Peyer's patch (tissue), 4 donors: Measurements from ENCODE around the gene PDE6B. TPM values are rescaled to one million over a fixed set of nuclear protein-coding genes. Genes with fewer than 3 reads are reported as not detected.

Source experiments
- DNase-seq, 3 donors: peaks; one replicate each; pipeline ENCODE4 v3.0.0-alpha.2; 2017 to 2019
- H3K27ac ChIP-seq, 4 donors: fragments of 200-600 bp; sonication (generic); one replicate each; pipeline ENCODE4 v1.5.1; 2016 to 2019
- H3K27me3 ChIP-seq, 2 donors: fragments of 200-600 bp; sonication (generic); one replicate each; pipeline ENCODE4 v1.5.1; 2019
- H3K36me3 ChIP-seq, 3 donors: fragments of 200-600 bp; sonication (generic); one replicate each; pipeline ENCODE4 v1.5.1; 2016 to 2019
- H3K4me1 ChIP-seq, 4 donors: fragments of 200-600 bp; sonication (generic); one replicate each; pipeline ENCODE4 v1.5.1; 2016 to 2019
- H3K4me3 ChIP-seq, 4 donors: fragments of 200-600 bp; sonication (generic); 1 replicate in 3 of 4; 2 replicates in 1 of 4; pipeline ENCODE4 v1.5.1; 2016 to 2019; ENCODE audit warnings: mild to moderate bottlenecking in 1 of 4
- H3K9me3 ChIP-seq, 4 donors: fragments of 200-600 bp; sonication (generic); one replicate each; pipeline ENCODE4 v1.5.1; 2016 to 2019; ENCODE audit warnings: mild to moderate bottlenecking in 1 of 4
- POLR2A ChIP-seq, 2 donors: fragments of 450-650 bp; IDR thresholded peaks; one replicate each; pipeline ENCODE4 v1.5.1; 2017; ENCODE audit warnings: antibody characterized with exemption in 2 of 2, mild to moderate bottlenecking in 2 of 2, moderate library complexity in 2 of 2
- total RNA-seq, 4 donors: library from RNA; depleted of rRNA; stranded (reverse); fragments of >200 nt; gene quantifications; one replicate each; pipeline ENCODE4 v1.1.0, GENCODE V29; 2016
- TF ChIP-seq, protein P1 (sequence below), 6 experiments: fragments of 450-650 bp in 4 of 6; fragments of 200-600 bp in 2 of 6; sonication (generic) in 1 of 6; IDR thresholded peaks; one replicate each; pipeline ENCODE4 v1.5.1; 2017 to 2019; ENCODE audit warnings: antibody characterized with exemption in 6 of 6, mild to moderate bottlenecking in 3 of 6, moderate library complexity in 1 of 6

PDE6B gene
- total RNA-seq, 4 donors from 2014 or later = 0.27 to 1.8 (median 1.4) TPM; not detected in 1

DNA sequence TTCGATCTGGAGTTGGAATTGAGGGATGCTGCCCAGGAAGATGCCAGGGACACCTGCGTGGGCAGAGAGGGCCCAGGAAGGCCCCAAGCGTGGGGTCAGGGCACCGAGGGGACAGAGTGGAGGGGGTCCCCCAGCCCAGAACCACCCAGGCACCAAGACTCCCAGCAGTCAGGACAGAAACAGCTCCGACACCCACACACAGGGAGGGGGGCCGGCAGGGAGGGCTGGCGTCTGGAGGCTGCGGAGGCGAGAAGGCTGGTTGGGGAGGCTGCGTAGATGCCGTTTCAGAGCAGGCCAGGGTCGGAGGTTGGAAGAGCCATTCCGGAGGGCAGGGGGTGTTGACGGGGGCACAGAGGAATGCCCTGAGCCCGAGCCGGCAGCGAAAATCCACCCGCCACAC is 25.1 kb downstream of the PDE6B start:
- no peak for TF ChIP-seq POLR2A (IDR thresholded peaks at IDR 0.05)
- TF ChIP-seq, protein P1, sequence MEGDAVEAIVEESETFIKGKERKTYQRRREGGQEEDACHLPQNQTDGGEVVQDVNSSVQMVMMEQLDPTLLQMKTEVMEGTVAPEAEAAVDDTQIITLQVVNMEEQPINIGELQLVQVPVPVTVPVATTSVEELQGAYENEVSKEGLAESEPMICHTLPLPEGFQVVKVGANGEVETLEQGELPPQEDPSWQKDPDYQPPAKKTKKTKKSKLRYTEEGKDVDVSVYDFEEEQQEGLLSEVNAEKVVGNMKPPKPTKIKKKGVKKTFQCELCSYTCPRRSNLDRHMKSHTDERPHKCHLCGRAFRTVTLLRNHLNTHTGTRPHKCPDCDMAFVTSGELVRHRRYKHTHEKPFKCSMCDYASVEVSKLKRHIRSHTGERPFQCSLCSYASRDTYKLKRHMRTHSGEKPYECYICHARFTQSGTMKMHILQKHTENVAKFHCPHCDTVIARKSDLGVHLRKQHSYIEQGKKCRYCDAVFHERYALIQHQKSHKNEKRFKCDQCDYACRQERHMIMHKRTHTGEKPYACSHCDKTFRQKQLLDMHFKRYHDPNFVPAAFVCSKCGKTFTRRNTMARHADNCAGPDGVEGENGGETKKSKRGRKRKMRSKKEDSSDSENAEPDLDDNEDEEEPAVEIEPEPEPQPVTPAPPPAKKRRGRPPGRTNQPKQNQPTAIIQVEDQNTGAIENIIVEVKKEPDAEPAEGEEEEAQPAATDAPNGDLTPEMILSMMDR (IDR thresholded peaks at IDR 0.05) = no peak
- H3K27me3 ChIP-seq = peaks cover 0 to 5% of the 10 kb centered on the region in 2 donors
- no peak for DNase-seq

DNA sequence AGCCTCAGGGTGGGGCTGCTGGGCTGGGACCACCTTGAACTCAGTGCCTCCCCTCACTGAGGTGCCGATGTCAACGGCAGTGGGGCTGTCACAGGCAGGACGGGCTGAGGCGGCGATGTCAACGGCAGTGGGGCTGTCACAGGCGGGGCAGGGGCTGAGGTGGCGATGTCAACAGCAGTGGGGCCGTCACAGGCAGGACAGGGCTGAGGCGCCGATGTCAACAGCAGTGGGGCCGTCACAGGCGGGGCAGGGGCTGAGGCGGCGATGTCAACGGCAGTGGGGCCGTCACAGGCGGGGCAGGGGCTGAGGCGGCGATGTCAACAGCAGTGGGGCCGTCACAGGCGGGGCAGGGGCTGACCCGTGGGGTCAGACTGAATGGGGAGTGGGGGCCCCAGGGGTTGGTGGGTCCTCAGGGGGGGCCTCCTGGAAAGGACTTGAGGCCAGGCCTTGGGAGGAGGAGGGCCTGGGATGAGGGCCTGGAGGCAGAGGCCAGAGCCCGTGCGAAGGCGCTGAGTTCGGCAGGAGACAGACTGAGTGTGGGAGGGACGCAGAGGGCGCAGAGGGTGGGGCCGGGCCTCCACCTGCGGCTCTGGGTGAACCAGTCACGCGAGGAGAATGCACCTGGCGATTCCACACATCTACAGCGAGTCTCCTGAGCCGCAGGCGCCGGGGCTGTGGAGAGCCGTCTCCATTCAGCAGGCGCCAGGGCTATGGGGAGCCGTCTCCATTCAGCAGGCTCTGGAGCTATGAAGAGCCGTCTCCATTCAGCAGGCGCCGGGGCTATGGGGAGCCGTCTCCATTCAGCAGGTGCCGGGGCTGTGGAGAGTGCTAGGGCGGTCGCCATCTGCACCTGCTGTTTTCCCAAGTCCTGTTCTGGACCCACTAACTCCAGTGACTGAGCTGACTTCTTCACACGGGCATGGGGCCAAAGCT is 25.8 kb downstream of the PDE6B start:
- DNase-seq = no peak
- H3K27ac ChIP-seq = no peak overlapping the region
- H3K36me3 ChIP-seq = no peaks in the 10 kb centered on the region
- H3K4me3 ChIP-seq = no peak overlapping the region
- no peaks in the 10 kb centered on the region for H3K9me3 ChIP-seq
- no peak for TF ChIP-seq POLR2A (IDR thresholded peaks at IDR 0.05)
- TF ChIP-seq, protein P1 (IDR thresholded peaks at IDR 0.05) = no peak
- peaks cover 0 to 5% of the 10 kb centered on the region in 2 donors for H3K27me3 ChIP-seq
- no peaks in the 10 kb centered on the region for H3K4me1 ChIP-seq

More for the DNA sequence above, 25.1 kb downstream of the PDE6B start:
- Histone ChIP-seq H3K9me3 (no peaks in the 10 kb centered on the region), H3K4me1 (no peaks in the 10 kb centered on the region), H3K4me3 (no peak overlapping the region), H3K36me3 (no peaks in the 10 kb centered on the region), H3K27ac (no peak overlapping the region)

DNA sequence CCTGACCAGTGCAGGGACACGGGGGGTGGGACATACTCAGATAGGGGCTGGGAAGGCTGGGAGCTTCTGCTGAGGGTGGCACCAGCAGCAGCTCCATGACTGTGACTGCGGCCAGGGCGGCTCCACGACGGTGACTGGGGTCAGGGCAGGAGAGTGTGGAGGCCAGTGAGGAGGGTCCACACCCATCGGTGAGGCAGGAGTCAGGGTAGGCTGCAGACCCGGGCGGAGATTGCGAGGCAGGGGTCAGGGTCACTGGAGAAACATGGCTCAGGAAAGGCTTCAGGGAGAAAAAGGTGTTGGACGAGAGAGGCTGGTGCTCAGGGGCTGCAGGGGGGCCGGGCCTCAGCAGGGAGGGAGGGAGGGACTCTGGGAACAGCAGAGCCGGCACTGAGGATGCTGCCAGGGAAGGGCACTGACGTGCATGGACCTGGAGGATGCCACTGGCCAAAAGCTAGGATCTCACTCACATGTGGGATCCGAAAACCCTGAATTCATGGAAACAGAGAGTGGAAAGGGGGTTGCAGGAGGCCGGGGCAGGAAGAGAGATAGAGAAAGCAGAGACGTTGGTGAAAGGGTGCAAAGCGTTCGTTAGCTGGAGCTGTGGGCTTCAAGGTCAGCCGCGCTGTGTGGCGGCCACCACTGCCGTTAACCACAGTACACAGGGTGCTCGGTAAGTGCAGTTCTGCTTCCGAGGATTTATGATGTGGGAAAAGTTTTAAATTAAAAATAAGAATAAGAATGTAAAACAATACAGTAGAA is 26.7 kb downstream of the PDE6B start:
- DNase-seq = no peak
- H3K4me1 ChIP-seq = no peaks in the 10 kb centered on the region
- TF ChIP-seq, protein P1 (IDR thresholded peaks at IDR 0.05) = no peak
- no peak for TF ChIP-seq POLR2A (IDR thresholded peaks at IDR 0.05)
- H3K27ac ChIP-seq = no peak overlapping the region
- no peak overlapping the region for H3K4me3 ChIP-seq
- H3K27me3 ChIP-seq = peaks cover 0 to 5% of the 10 kb centered on the region in 2 donors
- H3K36me3 ChIP-seq = no peaks in the 10 kb centered on the region
- no peaks in the 10 kb centered on the region for H3K9me3 ChIP-seq

DNA sequence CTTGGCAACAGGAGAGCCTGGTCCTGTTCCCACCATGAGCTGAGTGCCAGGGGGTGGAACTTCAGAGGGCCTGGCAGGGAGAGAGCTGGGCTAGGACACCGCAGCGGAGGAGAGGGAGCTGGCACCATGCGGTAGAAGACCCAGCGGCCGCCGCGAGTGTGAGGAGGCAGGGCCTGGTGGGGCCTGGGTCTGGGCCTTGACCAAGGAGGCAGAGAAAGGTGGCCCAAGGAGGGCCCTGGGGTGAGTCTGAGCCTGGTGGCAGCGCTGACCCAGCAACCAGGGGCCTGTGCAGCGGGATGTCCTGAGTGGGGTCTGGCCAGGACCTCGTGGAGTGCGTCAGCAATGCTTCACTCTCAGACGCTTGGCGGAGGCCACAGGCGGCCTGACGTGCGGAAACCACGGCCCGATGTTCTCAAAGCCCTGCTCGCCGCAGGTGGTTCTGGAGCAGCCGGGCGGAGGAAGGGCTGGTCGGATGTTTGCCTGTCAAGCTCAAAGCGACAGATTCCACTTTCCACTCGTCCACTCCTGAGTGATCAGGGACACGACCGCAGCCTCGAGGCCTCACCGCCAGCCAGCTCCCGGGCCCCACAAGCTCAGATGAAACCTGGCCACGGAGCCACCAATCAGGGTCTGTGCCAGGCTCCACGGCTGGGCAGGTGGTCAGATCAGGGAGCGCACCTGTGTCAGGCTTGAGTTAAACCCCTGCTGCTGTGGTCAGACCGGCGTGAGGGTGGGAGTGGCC is 27.9 kb downstream of the PDE6B start:
- peaks cover 0 to 5% of the 10 kb centered on the region in 2 donors for H3K27me3 ChIP-seq
- H3K27ac ChIP-seq = no peak overlapping the region
- no peaks in the 10 kb centered on the region for H3K9me3 ChIP-seq
- no peak for TF ChIP-seq POLR2A (IDR thresholded peaks at IDR 0.05)
- TF ChIP-seq, protein P1 (IDR thresholded peaks at IDR 0.05) = no peak
- DNase-seq = no peak
- H3K36me3 ChIP-seq = no peaks in the 10 kb centered on the region
- no peak overlapping the region for H3K4me3 ChIP-seq
- no peaks in the 10 kb centered on the region for H3K4me1 ChIP-seq

DNA sequence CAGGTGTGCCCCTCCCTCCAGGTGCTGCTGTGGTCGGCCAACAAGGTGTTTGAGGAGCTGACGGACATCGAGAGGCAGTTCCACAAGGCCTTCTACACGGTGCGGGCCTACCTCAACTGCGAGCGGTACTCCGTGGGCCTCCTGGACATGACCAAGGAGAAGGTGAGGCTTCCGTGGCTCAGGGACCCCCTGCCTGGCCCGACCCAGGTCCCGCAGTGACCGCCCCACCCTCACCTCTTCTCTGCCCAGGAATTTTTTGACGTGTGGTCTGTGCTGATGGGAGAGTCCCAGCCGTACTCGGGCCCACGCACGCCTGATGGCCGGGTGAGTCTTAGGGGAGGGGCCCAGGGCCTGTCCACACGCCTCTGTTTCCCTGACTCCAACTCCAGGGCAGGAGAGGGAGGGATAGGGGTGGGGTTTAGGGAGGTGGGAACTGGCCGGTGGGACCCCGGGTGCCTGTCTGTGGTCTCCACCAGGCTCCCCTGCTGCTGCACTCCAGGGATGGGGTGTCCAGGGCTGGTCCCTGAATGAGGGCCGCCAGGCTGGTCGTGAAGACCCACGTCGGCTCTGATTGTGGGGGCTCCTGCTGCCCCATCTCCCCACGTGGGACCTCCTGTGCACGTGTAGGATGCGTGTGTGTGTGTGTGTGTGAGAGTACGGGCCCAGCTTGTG is 28.6 kb downstream of the PDE6B start:
- peaks cover 0 to 5% of the 10 kb centered on the region in 2 donors for H3K27me3 ChIP-seq
- no peaks in the 10 kb centered on the region for H3K4me1 ChIP-seq
- no peak overlapping the region for H3K4me3 ChIP-seq
- no peaks in the 10 kb centered on the region for H3K36me3 ChIP-seq
- DNase-seq = no peak
- no peak overlapping the region for H3K27ac ChIP-seq
- TF ChIP-seq POLR2A (IDR thresholded peaks at IDR 0.05) = no peak
- H3K9me3 ChIP-seq = no peaks in the 10 kb centered on the region
